Measurements from ENCODE around the gene STMN3. TPM values are rescaled to one million over a fixed set of nuclear protein-coding genes. Genes with fewer than 3 reads are reported as not detected.
A peak's percentile ranks its signal among the peaks of the same experiment; 100 is the strongest.
"Not testable (repeated sequence)": the region's sequence is repeated elsewhere in the genome, so short reads cannot be mapped to it uniquely, and the experiment has no call there.

The STMN3 gene
- total and polyA plus RNA-seq, 5 donors from 2014 or later: 11.7 to 64.6 (median 13.2) TPM

- no peak overlapping the region for H3K4me3 ChIP-seq (ENCODE audit: low read depth, low read length)
- Mint-ChIP-seq H3K4me1 (peaks cover 0 to 16% (median 7%) of the 10 kb centered on the region in 4 donors), H3K9me3 (peaks cover 0 to 1% (median 0%) of the 10 kb centered on the region in 7 donors), H3K27me3 (no peaks in the 10 kb centered on the region), H3K4me3 (peak overlapping the region in 2 of 4 donors; percentile 72 to 86), H3K27ac (no peak overlapping the region), H3K36me3 (peaks cover 15% of the 10 kb centered on the region)
- ATAC-seq (ENCODE audit: low read depth in 2 of 2) (no peak), DNase-seq (no peak)
- H3K36me3 ChIP-seq (ENCODE audit: control insufficient read depth, insufficient read depth, low read length): no peaks in the 10 kb centered on the region
- H3K27me3 ChIP-seq (ENCODE audit: control insufficient read depth, insufficient read depth, low read length): no peaks in the 10 kb centered on the region
- peaks cover 24% of the 10 kb centered on the region for H3K4me1 ChIP-seq (ENCODE audit: control insufficient read depth, insufficient read depth, low read length, poor library complexity, severe bottlenecking)
- H3K9me3 ChIP-seq (ENCODE audit: control insufficient read depth in 2 of 2, low read length in 2 of 2): no peaks in the 10 kb centered on the region
- H3K27ac ChIP-seq (ENCODE audit: insufficient read depth, low read length, poor library complexity, severe bottlenecking): no peak overlapping the region
Observed at GRCh38 chr20:63643946-63644345, 9.3 kb downstream of the STMN3 start.

GRCh38 chr20:63643499-63643898 lies 9.7 kb downstream of the STMN3 start:
- Histone ChIP-seq H3K36me3 (ENCODE audit: control insufficient read depth, insufficient read depth, low read length) (no peaks in the 10 kb centered on the region), H3K4me3 (ENCODE audit: low read depth, low read length) (no peak overlapping the region), H3K27ac (ENCODE audit: insufficient read depth, low read length, poor library complexity, severe bottlenecking) (no peak overlapping the region), H3K4me1 (ENCODE audit: control insufficient read depth, insufficient read depth, low read length, poor library complexity, severe bottlenecking) (peaks cover 27% of the 10 kb centered on the region), H3K27me3 (ENCODE audit: control insufficient read depth, insufficient read depth, low read length) (no peaks in the 10 kb centered on the region), H3K9me3 (ENCODE audit: control insufficient read depth in 2 of 2, low read length in 2 of 2) (no peaks in the 10 kb centered on the region)
- ATAC-seq (ENCODE audit: low read depth in 2 of 2): no peak
- peaks cover 0 to 1% (median 0%) of the 10 kb centered on the region in 7 donors for H3K9me3 Mint-ChIP-seq
- H3K4me1 Mint-ChIP-seq: peaks cover 0 to 20% (median 8%) of the 10 kb centered on the region in 4 donors
- no peaks in the 10 kb centered on the region for H3K27me3 Mint-ChIP-seq
- DNase-seq: no peak
- H3K36me3 Mint-ChIP-seq: peaks cover 15% of the 10 kb centered on the region
- H3K27ac Mint-ChIP-seq: peak overlapping the region in 1 of 3 donors; percentile 83
- peak overlapping the region; percentile 59 to 86 (median 74) for H3K4me3 Mint-ChIP-seq

GRCh38 chr20:63642527-63643247 lies 10.5 kb downstream of the STMN3 start:
- DNase-seq: no peak
- Mint-ChIP-seq H3K27ac (peak overlapping the region in 1 of 3 donors; percentile 83), H3K4me3 (peak overlapping the region; percentile 65 to 86 (median 74)), H3K9me3 (peaks cover 0 to 1% (median 0%) of the 10 kb centered on the region in 7 donors), H3K36me3 (peaks cover 15% of the 10 kb centered on the region), H3K27me3 (no peaks in the 10 kb centered on the region), H3K4me1 (peaks cover 0 to 25% (median 12%) of the 10 kb centered on the region in 4 donors)
- H3K36me3 ChIP-seq (ENCODE audit: control insufficient read depth, insufficient read depth, low read length): no peaks in the 10 kb centered on the region
- no peaks in the 10 kb centered on the region for H3K9me3 ChIP-seq (ENCODE audit: control insufficient read depth in 2 of 2, low read length in 2 of 2)
- H3K27me3 ChIP-seq (ENCODE audit: control insufficient read depth, insufficient read depth, low read length): no peaks in the 10 kb centered on the region
- no peak overlapping the region for H3K4me3 ChIP-seq (ENCODE audit: low read depth, low read length)
- H3K27ac ChIP-seq (ENCODE audit: insufficient read depth, low read length, poor library complexity, severe bottlenecking): peak overlapping the region; percentile 77
- no peak for ATAC-seq (ENCODE audit: low read depth in 2 of 2)
- H3K4me1 ChIP-seq (ENCODE audit: control insufficient read depth, insufficient read depth, low read length, poor library complexity, severe bottlenecking): peaks cover 35% of the 10 kb centered on the region

GRCh38 chr20:63641792-63642523 lies 11.3 kb downstream of the STMN3 start:
- peaks cover 42% of the 10 kb centered on the region for H3K4me1 ChIP-seq (ENCODE audit: control insufficient read depth, insufficient read depth, low read length, poor library complexity, severe bottlenecking)
- peak overlapping the region; percentile 82 to 91 (median 86) for H3K4me3 Mint-ChIP-seq
- DNase-seq (peak; percentile 95 to 97 (median 95)), ATAC-seq (ENCODE audit: low read depth in 2 of 2) (peak; percentile 68 to 71)
- H3K9me3 ChIP-seq (ENCODE audit: control insufficient read depth in 2 of 2, low read length in 2 of 2): no peaks in the 10 kb centered on the region
- no peaks in the 10 kb centered on the region for H3K36me3 ChIP-seq (ENCODE audit: control insufficient read depth, insufficient read depth, low read length)
- H3K4me1 Mint-ChIP-seq: peaks cover 0 to 32% (median 17%) of the 10 kb centered on the region in 4 donors
- no peaks in the 10 kb centered on the region for H3K27me3 ChIP-seq (ENCODE audit: control insufficient read depth, insufficient read depth, low read length)
- H3K27ac Mint-ChIP-seq: peak overlapping the region in 2 of 3 donors; percentile 29 to 36
- H3K27ac ChIP-seq (ENCODE audit: insufficient read depth, low read length, poor library complexity, severe bottlenecking): peak overlapping the region; percentile 90
- H3K4me3 ChIP-seq (ENCODE audit: low read depth, low read length): no peak overlapping the region
- peaks cover 0 to 1% (median 0%) of the 10 kb centered on the region in 7 donors for H3K9me3 Mint-ChIP-seq
- H3K36me3 Mint-ChIP-seq: peaks cover 15% of the 10 kb centered on the region
- H3K27me3 Mint-ChIP-seq: no peaks in the 10 kb centered on the region

- Mint-ChIP-seq H3K27me3 (no peaks in the 10 kb centered on the region), H3K27ac (peak overlapping the region; percentile 26 to 51 (median 29)), H3K4me3 (peak overlapping the region; percentile 85 to 91 (median 88)), H3K36me3 (peaks cover 15% of the 10 kb centered on the region), H3K4me1 (peaks cover 0 to 35% (median 17%) of the 10 kb centered on the region in 4 donors), H3K9me3 (peaks cover 0 to 1% (median 0%) of the 10 kb centered on the region in 7 donors)
- peak overlapping the region; percentile 90 for H3K27ac ChIP-seq (ENCODE audit: insufficient read depth, low read length, poor library complexity, severe bottlenecking)
- peak overlapping the region; percentile 64 for H3K4me3 ChIP-seq (ENCODE audit: low read depth, low read length)
- no peaks in the 10 kb centered on the region for H3K9me3 ChIP-seq (ENCODE audit: control insufficient read depth in 2 of 2, low read length in 2 of 2)
- no peaks in the 10 kb centered on the region for H3K36me3 ChIP-seq (ENCODE audit: control insufficient read depth, insufficient read depth, low read length)
- peak; percentile 51 to 82 (median 65) for DNase-seq
- ATAC-seq (ENCODE audit: low read depth in 2 of 2): peak; percentile 17 to 21
- no peaks in the 10 kb centered on the region for H3K27me3 ChIP-seq (ENCODE audit: control insufficient read depth, insufficient read depth, low read length)
- H3K4me1 ChIP-seq (ENCODE audit: control insufficient read depth, insufficient read depth, low read length, poor library complexity, severe bottlenecking): peaks cover 48% of the 10 kb centered on the region
Observed at GRCh38 chr20:63641146-63641791, 12.0 kb downstream of the STMN3 start.

- not testable (repeated sequence) for H3K9me3 Mint-ChIP-seq; H3K27me3 Mint-ChIP-seq; H3K36me3 ChIP-seq (ENCODE audit: control insufficient read depth, insufficient read depth, low read length); H3K9me3 ChIP-seq (ENCODE audit: control insufficient read depth in 2 of 2, low read length in 2 of 2); ATAC-seq (ENCODE audit: low read depth in 2 of 2); H3K27me3 ChIP-seq (ENCODE audit: control insufficient read depth, insufficient read depth, low read length)
- H3K4me3 ChIP-seq (ENCODE audit: low read depth, low read length): peak overlapping the region; percentile 7
- H3K27ac ChIP-seq (ENCODE audit: insufficient read depth, low read length, poor library complexity, severe bottlenecking): peak overlapping the region; percentile 94
- DNase-seq: peak in 1 of 3 donors; percentile 48
- peak overlapping the region; percentile 95 to 98 (median 96) for H3K4me3 Mint-ChIP-seq
- H3K4me1 Mint-ChIP-seq: peaks cover 2 to 39% (median 20%) of the 10 kb centered on the region in 4 donors
- H3K4me1 ChIP-seq (ENCODE audit: control insufficient read depth, insufficient read depth, low read length, poor library complexity, severe bottlenecking): peaks cover 53% of the 10 kb centered on the region
- peaks cover 11% of the 10 kb centered on the region for H3K36me3 Mint-ChIP-seq
- peak overlapping the region in 2 of 3 donors; percentile 60 to 100 for H3K27ac Mint-ChIP-seq
Observed at GRCh38 chr20:63640686-63641085, 12.5 kb downstream of the STMN3 start.

GRCh38 chr20:63640086-63640485 lies 13.1 kb downstream of the STMN3 start:
- no peak for ATAC-seq (ENCODE audit: low read depth in 2 of 2)

More at GRCh38 chr20:63640086-63640485, 13.1 kb downstream of the STMN3 start:
- no peaks in the 10 kb centered on the region for H3K27me3 Mint-ChIP-seq
- H3K9me3 ChIP-seq (ENCODE audit: control insufficient read depth in 2 of 2, low read length in 2 of 2): no peaks in the 10 kb centered on the region
- H3K4me3 Mint-ChIP-seq: peak overlapping the region; percentile 95 to 98 (median 96)
- peak in 1 of 3 donors; percentile 35 for DNase-seq
- H3K9me3 Mint-ChIP-seq: peaks cover 0 to 1% (median 0%) of the 10 kb centered on the region in 7 donors
- peak overlapping the region; percentile 94 for H3K27ac ChIP-seq (ENCODE audit: insufficient read depth, low read length, poor library complexity, severe bottlenecking)
- H3K27me3 ChIP-seq (ENCODE audit: control insufficient read depth, insufficient read depth, low read length): no peaks in the 10 kb centered on the region
- peaks cover 8 to 45% (median 26%) of the 10 kb centered on the region in 4 donors for H3K4me1 Mint-ChIP-seq
- peaks cover 59% of the 10 kb centered on the region for H3K4me1 ChIP-seq (ENCODE audit: control insufficient read depth, insufficient read depth, low read length, poor library complexity, severe bottlenecking)
- H3K36me3 Mint-ChIP-seq: peaks cover 11% of the 10 kb centered on the region
- peak overlapping the region; percentile 89 for H3K4me3 ChIP-seq (ENCODE audit: low read depth, low read length)
- H3K27ac Mint-ChIP-seq: peak overlapping the region; percentile 100
- no peaks in the 10 kb centered on the region for H3K36me3 ChIP-seq (ENCODE audit: control insufficient read depth, insufficient read depth, low read length)

Data from CD4-positive, CD25-positive, alpha-beta regulatory T cell (primary cell).